ENCODE data around the gene JMJD8.

Gene JMJD8

GRCh38 chr16:733382-734207, 49.5 kb upstream of the JMJD8 start:
- Histone ChIP-seq H3K9me3 (ENCODE audit: control insufficient read depth, insufficient read depth, low read depth, low read length) (no peaks in the 10 kb centered on the region), H3K36me3 (ENCODE audit: control insufficient read depth in 2 of 2, insufficient read depth in 1 of 2, low read length in 2 of 2) (peaks cover 4 to 70% of the 10 kb centered on the region in 2 experiments; a peak in 2 of 3 replicates), H3K4me1 (ENCODE audit: control insufficient read depth, insufficient read depth, low read length) (no peaks in the 10 kb centered on the region), H3K4me3 (ENCODE audit: low read depth, low read length) (no peak overlapping the region), H3K27ac (ENCODE audit: extremely low read depth, low read depth, low read length) (no peak overlapping the region)
- TF ChIP-seq CTCF (tag by site-specific recombination; IDR thresholded peaks at IDR 0.05): peak; percentile 50
- no peak for TF ChIP-seq GFI1B (tag by site-specific recombination; IDR thresholded peaks at IDR 0.05)
- POLR2A ChIA-PET: no interaction called here
- CTCF ChIA-PET: interaction anchor here (0.6 to 2.9 kb wide), 4 partner anchors 16 to 342 kb away, joined by 3 to 10 read pairs (median 4); no protein-coding TSS in a partner anchor

- Histone ChIP-seq H3K9me3 (ENCODE audit: control insufficient read depth, insufficient read depth, low read depth, low read length) (no peaks in the 10 kb centered on the region), H3K4me1 (ENCODE audit: control insufficient read depth, insufficient read depth, low read length) (no peaks in the 10 kb centered on the region), H3K36me3 (ENCODE audit: control insufficient read depth in 2 of 2, insufficient read depth in 1 of 2, low read length in 2 of 2) (peaks cover 3 to 68% of the 10 kb centered on the region in 2 experiments; a peak in 2 of 3 replicates), H3K27ac (ENCODE audit: extremely low read depth, low read depth, low read length) (no peak overlapping the region), H3K4me3 (ENCODE audit: low read depth, low read length) (no peak overlapping the region)
- TF ChIP-seq CTCF (tag by site-specific recombination; IDR thresholded peaks at IDR 0.05) (0 out of 2 replicates have a peak, but pooled peaks have one; percentile 25), ZNF18 (tag by site-specific recombination; IDR thresholded peaks at IDR 0.05) (no peak)
- CTCF ChIA-PET: interaction anchor here (1.0 to 1.6 kb wide), 5 partner anchors 8 to 21 kb away, joined by 3 to 6 read pairs (median 5); partner anchors contain the start of genes ANTKMT and CIAO3
- POLR2A ChIA-PET: no interaction called here
Observed at GRCh38 chr16:732936-733335, 48.8 kb upstream of the JMJD8 start.

- CTCF ChIA-PET: interaction anchor here (1.0 to 1.6 kb wide), 5 partner anchors 8 to 20 kb away, joined by 3 to 6 read pairs (median 5); partner anchors contain the start of genes ANTKMT and CIAO3
- POLR2A ChIA-PET: interaction anchor here (1.0 to 1.7 kb wide), 2 partner anchors 8 to 11 kb away, joined by 4 read pairs; partner anchors contain the start of genes ANTKMT and CIAO3
- TF ChIP-seq BCL11B (tag by site-specific recombination; IDR thresholded peaks at IDR 0.05; ENCODE audit: low read depth): peak; percentile 27; the same call in 1 of the 2 replicates
- no peak for TF ChIP-seq ZNF658 (tag by site-specific recombination; IDR thresholded peaks at IDR 0.05)
- Histone ChIP-seq H3K9me3 (ENCODE audit: control insufficient read depth, insufficient read depth, low read depth, low read length) (no peaks in the 10 kb centered on the region), H3K27ac (ENCODE audit: extremely low read depth, low read depth, low read length) (no peak overlapping the region), H3K36me3 (ENCODE audit: control insufficient read depth in 2 of 2, insufficient read depth in 1 of 2, low read length in 2 of 2) (peaks cover 3 to 62% of the 10 kb centered on the region in 2 experiments; a peak in 2 of 3 replicates), H3K4me3 (ENCODE audit: low read depth, low read length) (no peak overlapping the region), H3K4me1 (ENCODE audit: control insufficient read depth, insufficient read depth, low read length) (peaks cover 1% of the 10 kb centered on the region; the same call in 1 of the 2 replicates)
Observed at GRCh38 chr16:732332-732731, 48.2 kb upstream of the JMJD8 start.

GRCh38 chr16:730666-731509, 46.8 kb upstream of the JMJD8 start:
- H3K4me1 ChIP-seq (ENCODE audit: control insufficient read depth, insufficient read depth, low read length): peaks cover 4% of the 10 kb centered on the region; the same call in 1 of the 2 replicates
- 0 out of 2 replicates have a peak, but pooled peaks have one; percentile 39 for TF ChIP-seq ZNF600 (tag by site-specific recombination; IDR thresholded peaks at IDR 0.05)
- TF ChIP-seq ZIC2 (tag by site-specific recombination; IDR thresholded peaks at IDR 0.05): peak; percentile 63
- no peak for TF ChIP-seq ZNF394 (tag by site-specific recombination; IDR thresholded peaks at IDR 0.05; ENCODE audit: borderline replicate concordance)
- peak; percentile 89 for TF ChIP-seq GLIS1 (tag by site-specific recombination; IDR thresholded peaks at IDR 0.05)
- no peak for TF ChIP-seq ZNF10 (tag by site-specific recombination; IDR thresholded peaks at IDR 0.05)
- TF ChIP-seq ZNF239 (tag by site-specific recombination; IDR thresholded peaks at IDR 0.05): no peak
- no peak for TF ChIP-seq SP7 (tag by site-specific recombination; IDR thresholded peaks at IDR 0.05)
- H3K27ac ChIP-seq (ENCODE audit: extremely low read depth, low read depth, low read length): no peak overlapping the region
- no peaks in the 10 kb centered on the region for H3K9me3 ChIP-seq (ENCODE audit: control insufficient read depth, insufficient read depth, low read depth, low read length)
- ChIA-PET CTCF (interaction anchor here (0.7 to 1.8 kb wide), 3 partner anchors 14 to 1682 kb away, joined by 3 to 11 read pairs (median 3); no protein-coding TSS in a partner anchor), POLR2A (interaction anchor here (0.7 to 1.7 kb wide), 4 partner anchors 10 to 11 kb away, joined by 3 to 12 read pairs (median 4); partner anchors contain the start of genes ANTKMT and CIAO3)
- peaks cover 3 to 49% of the 10 kb centered on the region in 2 experiments; a peak in 2 of 3 replicates for H3K36me3 ChIP-seq (ENCODE audit: control insufficient read depth in 2 of 2, insufficient read depth in 1 of 2, low read length in 2 of 2)
- H3K4me3 ChIP-seq (ENCODE audit: low read depth, low read length): no peak overlapping the region

All from HEK293 (cell line).